ENCODE data around the gene SAFB.

SAFB gene

GRCh38 chr19:5705552-5705951 lies 82.7 kb downstream of the SAFB start:
- H3K27me3 ChIP-seq (ENCODE audit: insufficient read depth, low read length, poor library complexity, severe bottlenecking), result no peaks in the 10 kb centered on the region
- H3K9me3 ChIP-seq (ENCODE audit: insufficient read depth, low read depth, low read length), result no peaks in the 10 kb centered on the region
- H3K4me2 ChIP-seq (ENCODE audit: low read depth, low read length, poor library complexity, severe bottlenecking), result no peak overlapping the region
- peaks cover 62% of the 10 kb centered on the region; the same call in 1 of the 2 replicates for H3K36me3 ChIP-seq (ENCODE audit: insufficient read depth, low read length)
- H3F3A ChIP-seq (ENCODE audit: low read depth), result no peaks in the 10 kb centered on the region
- TF ChIP-seq EZH2phosphoT487 (IDR thresholded peaks at IDR 0.05; ENCODE audit: borderline replicate concordance), result no peak
- no peak for TF ChIP-seq CTCF (conservative IDR thresholded peaks at IDR 0.05; ENCODE audit: low read length)
- peaks cover 2% of the 10 kb centered on the region for H4K20me1 ChIP-seq (ENCODE audit: insufficient read depth, low read length, poor library complexity, severe bottlenecking)
- H3K9ac ChIP-seq (ENCODE audit: low read depth, low read length, poor library complexity, severe bottlenecking), result no peak overlapping the region
- H3K9me2 ChIP-seq (replicated peaks; ENCODE audit: low read depth, low read length), result no peaks in the 10 kb centered on the region
- no peak overlapping the region for H2AFZ ChIP-seq (ENCODE audit: low read length)
- no peaks in the 10 kb centered on the region for H3K4me1 ChIP-seq (ENCODE audit: insufficient read depth, low read length, poor library complexity, severe bottlenecking)
- H3K4me3 ChIP-seq (ENCODE audit: low read length, poor library complexity, severe bottlenecking), result no peak overlapping the region
- H3K79me2 ChIP-seq (ENCODE audit: insufficient read depth, low read length), result no peaks in the 10 kb centered on the region

GRCh38 chr19:5706876-5707573 lies 84.1 kb downstream of the SAFB start:
- H3K4me2 ChIP-seq (ENCODE audit: low read depth, low read length, poor library complexity, severe bottlenecking), result no peak overlapping the region
- H3K36me3 ChIP-seq (ENCODE audit: insufficient read depth, low read length), result peaks cover 73% of the 10 kb centered on the region; the same call in 1 of the 2 replicates
- no peaks in the 10 kb centered on the region for H3K79me2 ChIP-seq (ENCODE audit: insufficient read depth, low read length)

GRCh38 chr19:5707576-5708575 lies 85.0 kb downstream of the SAFB start:
- no peaks in the 10 kb centered on the region for H3K27me3 ChIP-seq (ENCODE audit: insufficient read depth, low read length, poor library complexity, severe bottlenecking)
- H3K79me2 ChIP-seq (ENCODE audit: insufficient read depth, low read length), result no peaks in the 10 kb centered on the region
- no peak overlapping the region for H3K9ac ChIP-seq (ENCODE audit: low read depth, low read length, poor library complexity, severe bottlenecking)
- no peaks in the 10 kb centered on the region for H3K9me2 ChIP-seq (replicated peaks; ENCODE audit: low read depth, low read length)
- H3K4me2 ChIP-seq (ENCODE audit: low read depth, low read length, poor library complexity, severe bottlenecking), result no peak overlapping the region
- H3K4me1 ChIP-seq (ENCODE audit: insufficient read depth, low read length, poor library complexity, severe bottlenecking), result no peaks in the 10 kb centered on the region
- H3K9me3 ChIP-seq (ENCODE audit: insufficient read depth, low read depth, low read length), result no peaks in the 10 kb centered on the region
- H3K36me3 ChIP-seq (ENCODE audit: insufficient read depth, low read length), result peaks cover 81% of the 10 kb centered on the region; the same call in 1 of the 2 replicates
- no peaks in the 10 kb centered on the region for H3F3A ChIP-seq (ENCODE audit: low read depth)
- no peak overlapping the region for H2AFZ ChIP-seq (ENCODE audit: low read length)
- H4K20me1 ChIP-seq (ENCODE audit: insufficient read depth, low read length, poor library complexity, severe bottlenecking), result peaks cover 2% of the 10 kb centered on the region
- no peak overlapping the region for H3K4me3 ChIP-seq (ENCODE audit: low read length, poor library complexity, severe bottlenecking)
- TF ChIP-seq EZH2phosphoT487 (IDR thresholded peaks at IDR 0.05; ENCODE audit: borderline replicate concordance) (no peak), CTCF (conservative IDR thresholded peaks at IDR 0.05; ENCODE audit: low read length) (no peak)

More at GRCh38 chr19:5706876-5707573, 84.1 kb downstream of the SAFB start:
- Histone ChIP-seq H2AFZ (ENCODE audit: low read length) (no peak overlapping the region), H3K9me2 (replicated peaks; ENCODE audit: low read depth, low read length) (no peaks in the 10 kb centered on the region), H3K4me1 (ENCODE audit: insufficient read depth, low read length, poor library complexity, severe bottlenecking) (no peaks in the 10 kb centered on the region), H4K20me1 (ENCODE audit: insufficient read depth, low read length, poor library complexity, severe bottlenecking) (no peaks in the 10 kb centered on the region), H3K9ac (ENCODE audit: low read depth, low read length, poor library complexity, severe bottlenecking) (no peak overlapping the region), H3K27me3 (ENCODE audit: insufficient read depth, low read length, poor library complexity, severe bottlenecking) (no peaks in the 10 kb centered on the region), H3K4me3 (ENCODE audit: low read length, poor library complexity, severe bottlenecking) (no peak overlapping the region), H3K9me3 (ENCODE audit: insufficient read depth, low read depth, low read length) (no peaks in the 10 kb centered on the region), H3F3A (ENCODE audit: low read depth) (no peaks in the 10 kb centered on the region)
- no peak for TF ChIP-seq CTCF (conservative IDR thresholded peaks at IDR 0.05; ENCODE audit: low read length)
- no peak for TF ChIP-seq EZH2phosphoT487 (IDR thresholded peaks at IDR 0.05; ENCODE audit: borderline replicate concordance)

All from Loucy (cell line).